Adrenal gland (tissue), 19 donors: ENCODE data around the gene PSMB11. TPM values are rescaled to one million over a fixed set of nuclear protein-coding genes. Genes with fewer than 3 reads are reported as not detected.

ENCODE experiments used
- DNase-seq, 7 donors: peaks; one replicate each; pipeline ENCODE4 v3.0.0-alpha.2; 2019 to 2020
- H3K27ac ChIP-seq, 5 donors: fragments of 200-600 bp; sonication (generic) in 4 of 5; 1 replicate in 3 of 5; 2 replicates in 2 of 5; pipeline versions ENCODE4 v1.5.1 to v1.8.0; 2016 to 2020; ENCODE audit warnings: mild to moderate bottlenecking in 1 of 5
- H3K27me3 ChIP-seq: fragments of 200-600 bp; 2 replicates; pipeline ENCODE4 v1.8.0; 2021
- H3K36me3 ChIP-seq, 2 donors: fragments of 200-600 bp; replicated peaks in 1 of 2; 1 replicate in 1 of 2; 2 replicates in 1 of 2; pipeline versions ENCODE4 v1.5.1 to v1.8.0; 2018 to 2022
- H3K4me1 ChIP-seq, 2 donors: fragments of 200-600 bp; replicated peaks in 1 of 2; 1 replicate in 1 of 2; 2 replicates in 1 of 2; pipeline versions ENCODE4 v1.5.1 to v1.8.0; 2018 to 2021
- H3K4me3 ChIP-seq, 4 donors: fragments of 200-600 bp; sonication (generic) in 3 of 4; one replicate each; pipeline ENCODE4 v1.5.1; 2016 to 2018
- H3K9me3 ChIP-seq, 3 donors: fragments of 200-600 bp; sonication (generic) in 1 of 3; replicated peaks in 1 of 3; 1 replicate in 2 of 3; 2 replicates in 1 of 3; pipeline versions ENCODE4 v1.5.1 to v1.8.0; 2016 to 2021
- POLR2A ChIP-seq, 2 donors: fragments of 450-650 bp; IDR thresholded peaks; one replicate each; pipeline ENCODE4 v1.6.1; 2017; ENCODE audit warnings: antibody characterized with exemption in 2 of 2, mild to moderate bottlenecking in 2 of 2, moderate library complexity in 1 of 2
- WGBS, 4 donors: extraction: QIAGEN DNeasy Blood & Tissue Kit in 2 of 4; methylation state at CpG; one replicate each; pipeline versions ENCODE4 v1.1.5 to v1.1.7; 2013 to 2017; 5-methylcytosine and 5-hydroxymethylcytosine counted together
- intact Hi-C, 2 donors: fragments of 100-400 bp; cut with DNase I; formaldehyde crosslinking; loops; one replicate each; pipeline versions ENCODE4 v1.14.1 to v1.15.0; 2022 to 2023
- long read RNA-seq, 10 donors: library from polyadenylated mRNA in 3 of 10; unstranded in 2 of 10; stranded (forward) in 1 of 10; transcript quantifications; one replicate each; pipeline ENCODE4 v2.0.0 and lab custom pipeline, GENCODE V29; 2021 to 2026
- polyA plus RNA-seq, 3 donors: library from polyadenylated mRNA; stranded (reverse); fragments of 200-250 nt in 2 of 3; fragments of 350-450 nt in 1 of 3; fragmentation: Illumina TruSeq in 1 of 3; extraction: RNeasy Lipid Tissue Mini Kit (QIAGEN cat#74804) in 1 of 3; gene quantifications; one replicate each; pipeline ENCODE4 v1.2.3, GENCODE V29; 2013 to 2014
- total RNA-seq, 9 donors: library from RNA; depleted of rRNA in 4 of 9; stranded (reverse); fragments of >200 nt in 4 of 9; fragments of 120-200 nt in 1 of 9; fragmentation: NEBNext Ultra II Directional in 1 of 9; extraction: Animal tissue kit (Norgen Biotek cat#: 25700) in 1 of 9; gene quantifications; one replicate each; pipeline versions ENCODE4 v1.1.0 to v1.2.4, GENCODE V29; 2013 to 2023
- TF ChIP-seq, protein P1 (sequence below), 6 experiments: fragments of 450-650 bp in 4 of 6; fragments of 200-600 bp in 2 of 6; sonication (generic) in 1 of 6; IDR thresholded peaks; 1 replicate in 5 of 6; 2 replicates in 1 of 6; pipeline versions ENCODE4 v1.5.1 to v1.8.0; 2016 to 2021; ENCODE audit warnings: antibody characterized with exemption in 6 of 6, mild to moderate bottlenecking in 2 of 6, moderate library complexity in 1 of 6
- donor health status: healthy with polysubstance abuse.
- donor health status: Bipolar disorder and iron deficiency.
- donor health status: DM: yes; HTN: yes; CAD: no.
- donor health status: DM: no; HTN: no; CAD: no.
- donor health status: DM: no; HTN: no; CAD: no.
- donor health status: DM: yes; HTN: yes; CAD: no.

Gene PSMB11
- under 1 TPM in 1 of 9 donors, not detected in 8; 0.17 TPM for total RNA-seq
- polyA plus RNA-seq, result not detected
- long read RNA-seq, donor 1, result 0 reads
- long read RNA-seq, donor 2, result 0 reads
- long read RNA-seq, donor 3, result 0 reads
- long read RNA-seq, donor 4, result 0 reads
- long read RNA-seq, donor 5, result 0 reads
- long read RNA-seq, donor 6, result 0 reads
- long read RNA-seq, donor 7, result 0 reads
- long read RNA-seq, donor 8, result 0 reads
- long read RNA-seq, donor 9, result 0 reads
- long read RNA-seq, donor 10, result 0 reads

GRCh38 chr14:23042162-23042965 is at the start of gene PSMB11:
PSMB11 (plus strand) TSS chr14:23042212; CDS start chr14:23042226, 14 bp downstream.
- no peaks in the 10 kb centered on the region for H3K9me3 ChIP-seq
- DNase-seq, result no peak
- TF ChIP-seq POLR2A (IDR thresholded peaks at IDR 0.05), result no peak
- TF ChIP-seq, protein P1, sequence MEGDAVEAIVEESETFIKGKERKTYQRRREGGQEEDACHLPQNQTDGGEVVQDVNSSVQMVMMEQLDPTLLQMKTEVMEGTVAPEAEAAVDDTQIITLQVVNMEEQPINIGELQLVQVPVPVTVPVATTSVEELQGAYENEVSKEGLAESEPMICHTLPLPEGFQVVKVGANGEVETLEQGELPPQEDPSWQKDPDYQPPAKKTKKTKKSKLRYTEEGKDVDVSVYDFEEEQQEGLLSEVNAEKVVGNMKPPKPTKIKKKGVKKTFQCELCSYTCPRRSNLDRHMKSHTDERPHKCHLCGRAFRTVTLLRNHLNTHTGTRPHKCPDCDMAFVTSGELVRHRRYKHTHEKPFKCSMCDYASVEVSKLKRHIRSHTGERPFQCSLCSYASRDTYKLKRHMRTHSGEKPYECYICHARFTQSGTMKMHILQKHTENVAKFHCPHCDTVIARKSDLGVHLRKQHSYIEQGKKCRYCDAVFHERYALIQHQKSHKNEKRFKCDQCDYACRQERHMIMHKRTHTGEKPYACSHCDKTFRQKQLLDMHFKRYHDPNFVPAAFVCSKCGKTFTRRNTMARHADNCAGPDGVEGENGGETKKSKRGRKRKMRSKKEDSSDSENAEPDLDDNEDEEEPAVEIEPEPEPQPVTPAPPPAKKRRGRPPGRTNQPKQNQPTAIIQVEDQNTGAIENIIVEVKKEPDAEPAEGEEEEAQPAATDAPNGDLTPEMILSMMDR (IDR thresholded peaks at IDR 0.05), result no peak
- no peaks in the 10 kb centered on the region for H3K27me3 ChIP-seq
- intact Hi-C loops, result no loop called here
- H3K36me3 ChIP-seq, result no peaks in the 10 kb centered on the region
- no peak within 1 kb of the TSS for H3K4me3 ChIP-seq
- peaks cover 0 to 5% of the 10 kb centered on the region in 2 donors for H3K4me1 ChIP-seq
- no peak within 1 kb of the TSS for H3K27ac ChIP-seq
- 95 to 96% (median 96%) methylated on average over 11 to 36 of the region's 36 CpGs for WGBS, 4 donors

- Histone ChIP-seq H3K9me3 (no peaks in the 10 kb centered on the region), H3K36me3 (no peaks in the 10 kb centered on the region), H3K4me3 (no peak overlapping the region), H3K27me3 (no peaks in the 10 kb centered on the region), H3K4me1 (no peaks in the 10 kb centered on the region), H3K27ac (no peak overlapping the region)
- no peak for DNase-seq
- TF ChIP-seq, protein P1 (IDR thresholded peaks at IDR 0.05), result no peak
- TF ChIP-seq POLR2A (IDR thresholded peaks at IDR 0.05), result no peak
- intact Hi-C loops, result no loop called here
Observed at GRCh38 chr14:22993517-22993916, 48.5 kb upstream of the PSMB11 start.

DNA sequence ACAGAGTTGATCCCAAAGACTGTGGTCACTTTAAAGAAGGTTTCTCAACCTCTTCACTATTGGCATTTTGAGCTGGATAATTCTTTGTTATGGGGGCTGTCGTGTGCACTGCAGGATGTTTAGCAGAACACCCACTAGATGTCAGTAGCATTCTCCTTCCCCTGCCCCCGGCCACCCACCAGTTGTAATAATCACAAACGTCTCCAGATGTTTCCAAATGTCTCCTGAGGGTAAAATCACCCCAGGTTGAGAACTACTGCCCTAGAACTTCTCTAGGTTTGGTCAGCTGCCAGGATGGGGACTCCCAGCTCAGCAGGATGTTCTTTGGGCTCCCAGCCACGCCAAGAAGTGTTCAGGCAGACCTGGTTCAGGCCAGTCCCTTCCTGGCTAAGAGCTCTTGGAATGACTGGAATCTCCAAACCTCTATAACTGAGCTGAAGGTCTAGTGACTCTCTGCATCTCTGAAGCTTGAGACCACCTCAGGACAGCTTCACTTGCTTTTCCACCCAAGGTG is 47.2 kb upstream of the PSMB11 start:
- Histone ChIP-seq H3K27ac (no peak overlapping the region), H3K4me3 (no peak overlapping the region), H3K27me3 (no peaks in the 10 kb centered on the region), H3K4me1 (no peaks in the 10 kb centered on the region), H3K9me3 (no peaks in the 10 kb centered on the region), H3K36me3 (no peaks in the 10 kb centered on the region)
- intact Hi-C loops, result no loop called here
- DNase-seq, result peak in 4 of 7 donors; percentile 23 to 62 (median 38)
- 10 to 29% (median 12%) methylated on average over 4 of the region's 4 CpGs for WGBS, 4 donors
- TF ChIP-seq, protein P1 (IDR thresholded peaks at IDR 0.05), result peak; percentile 19 to 55 (median 40)
- TF ChIP-seq POLR2A (IDR thresholded peaks at IDR 0.05), result no peak

- TF ChIP-seq, protein P1 (IDR thresholded peaks at IDR 0.05), result no peak
- no peak for TF ChIP-seq POLR2A (IDR thresholded peaks at IDR 0.05)
- Histone ChIP-seq H3K27me3 (no peaks in the 10 kb centered on the region), H3K36me3 (no peaks in the 10 kb centered on the region), H3K4me1 (no peaks in the 10 kb centered on the region), H3K27ac (no peak overlapping the region), H3K9me3 (no peaks in the 10 kb centered on the region), H3K4me3 (no peak overlapping the region)
- intact Hi-C loops, result no loop called here
- peak in 1 of 7 donors; percentile 50 for DNase-seq
- WGBS, 4 donors, result 83 to 96% (median 91%) methylated on average over 7 to 9 of the region's 9 CpGs
Observed at GRCh38 chr14:22995889-22996625, 46.0 kb upstream of the PSMB11 start.
